RWPE2 (cell line): Measurements from ENCODE around the gene SLC4A1.

Experiments
- ATAC-seq: fragments of 200-7000 bp; cut with Tn5 transposase; 3 replicates; pipeline ENCODE4 v1.9.1; 2021; ENCODE audit warnings: low read depth
- DNase-seq: peaks from one replicate; pipeline ENCODE4 v3.0.0-alpha.2; 2020; ENCODE audit warnings: low spot score
- H3K27ac ChIP-seq: fragments of 450-650 bp; 2 replicates; pipeline ENCODE4 v1.5.1; 2017; ENCODE audit warnings: mild to moderate bottlenecking; ENCODE audit not compliant: poor library complexity, severe bottlenecking
- H3K27me3 ChIP-seq: fragments of 250-450 bp; sonication (Bioruptor Pico); 2 replicates; pipeline ENCODE4 v1.5.1; 2021; ENCODE audit warnings: mild to moderate bottlenecking, moderate library complexity; ENCODE audit not compliant: insufficient read depth, poor library complexity, severe bottlenecking
- H3K36me3 ChIP-seq: fragments of 250-450 bp; sonication (Bioruptor Pico); 2 replicates; pipeline ENCODE4 v1.5.1; 2020; ENCODE audit warnings: low read depth, mild to moderate bottlenecking, moderate library complexity
- H3K4me1 ChIP-seq: fragments of 250-450 bp; sonication (Bioruptor Pico); 2 replicates; pipeline ENCODE4 v1.5.1; 2021; ENCODE audit warnings: mild to moderate bottlenecking, moderate library complexity; ENCODE audit not compliant: insufficient read depth, poor library complexity, severe bottlenecking
- H3K4me3 ChIP-seq: fragments of 250-450 bp; sonication (Bioruptor Pico); 2 replicates; pipeline ENCODE4 v1.5.1; 2021; ENCODE audit warnings: mild to moderate bottlenecking, moderate library complexity; ENCODE audit not compliant: severe bottlenecking
- H3K9me3 ChIP-seq: fragments of 250-450 bp; sonication (Bioruptor Pico); 2 replicates; pipeline ENCODE4 v1.5.1; 2021; ENCODE audit warnings: mild to moderate bottlenecking, moderate library complexity; ENCODE audit not compliant: severe bottlenecking
- CTCF ChIP-seq: fragments of 450-650 bp; IDR thresholded peaks from one replicate; pipeline ENCODE4 v1.5.1; 2017; ENCODE audit warnings: mild to moderate bottlenecking, moderate library complexity; ENCODE audit not compliant: poor library complexity, severe bottlenecking

SLC4A1 gene

GRCh38 chr17:44279666-44280391 lies 11.9 kb upstream of the SLC4A1 start:
- no peak for TF ChIP-seq CTCF
- H3K27me3 ChIP-seq, result no peaks in the 10 kb centered on the region
- H3K27ac ChIP-seq, result no peak overlapping the region
- no peak overlapping the region for H3K4me3 ChIP-seq
- peaks cover 6% of the 10 kb centered on the region for H3K4me1 ChIP-seq
- DNase-seq, result no peak
- no peaks in the 10 kb centered on the region for H3K9me3 ChIP-seq
- peak; percentile 63 for ATAC-seq
- H3K36me3 ChIP-seq, result no peaks in the 10 kb centered on the region

- no peak for ATAC-seq
- DNase-seq, result no peak
- H3K9me3 ChIP-seq, result no peaks in the 10 kb centered on the region
- H3K27ac ChIP-seq, result no peak overlapping the region
- TF ChIP-seq CTCF, result no peak
- H3K36me3 ChIP-seq, result no peaks in the 10 kb centered on the region
- no peak overlapping the region for H3K4me3 ChIP-seq
- no peaks in the 10 kb centered on the region for H3K27me3 ChIP-seq
- peaks cover 6% of the 10 kb centered on the region for H3K4me1 ChIP-seq
Measured at GRCh38 chr17:44279346-44279665, 11.4 kb upstream of the SLC4A1 start.

- H3K27ac ChIP-seq, result no peak overlapping the region
- H3K4me3 ChIP-seq, result no peak overlapping the region
- H3K36me3 ChIP-seq, result no peaks in the 10 kb centered on the region
- no peaks in the 10 kb centered on the region for H3K9me3 ChIP-seq
- H3K27me3 ChIP-seq, result no peaks in the 10 kb centered on the region
- peaks cover 6% of the 10 kb centered on the region for H3K4me1 ChIP-seq
- TF ChIP-seq CTCF, result no peak
- DNase-seq (no peak), ATAC-seq (no peak)
Measured at GRCh38 chr17:44277976-44278375, 10.0 kb upstream of the SLC4A1 start.

GRCh38 chr17:44273607-44274006 lies 5.7 kb upstream of the SLC4A1 start:
- no peaks in the 10 kb centered on the region for H3K27me3 ChIP-seq
- no peaks in the 10 kb centered on the region for H3K9me3 ChIP-seq
- TF ChIP-seq CTCF, result no peak
- no peak overlapping the region for H3K4me3 ChIP-seq
- H3K27ac ChIP-seq, result no peak overlapping the region
- DNase-seq (no peak), ATAC-seq (no peak)
- no peaks in the 10 kb centered on the region for H3K4me1 ChIP-seq
- H3K36me3 ChIP-seq, result no peaks in the 10 kb centered on the region

GRCh38 chr17:44272954-44273353 lies 5.0 kb upstream of the SLC4A1 start:
- Histone ChIP-seq H3K27ac (no peak overlapping the region), H3K36me3 (no peaks in the 10 kb centered on the region), H3K27me3 (no peaks in the 10 kb centered on the region), H3K9me3 (no peaks in the 10 kb centered on the region), H3K4me1 (no peaks in the 10 kb centered on the region), H3K4me3 (no peak overlapping the region)
- no peak for TF ChIP-seq CTCF
- DNase-seq (no peak), ATAC-seq (no peak)
